GM12872 (cell line): ENCODE data around the gene FRRS1L.

ENCODE experiments used
- CTCF ChIP-seq: IDR thresholded peaks from 3 replicates; pipeline ENCODE4 v1.5.1; 2011; ENCODE audit warnings: low read depth, mild to moderate bottlenecking, low read length, moderate library complexity; ENCODE audit not compliant: insufficient read depth

The FRRS1L gene

GRCh38 chr9:109166771-109167601 is at the start of gene FRRS1L:
TSS of gene FRRS1L (minus strand) at chr9:109167249. CDS start at chr9:109167138, 111 bp downstream.
- no peak for TF ChIP-seq CTCF

- TF ChIP-seq CTCF, result no peak
These were observed 47.4 kb upstream of the FRRS1L start for GRCh38 chr9:109214414-109214813.

- no peak for TF ChIP-seq CTCF
These were observed 46.5 kb upstream of the FRRS1L start for GRCh38 chr9:109213285-109214121.

DNA sequence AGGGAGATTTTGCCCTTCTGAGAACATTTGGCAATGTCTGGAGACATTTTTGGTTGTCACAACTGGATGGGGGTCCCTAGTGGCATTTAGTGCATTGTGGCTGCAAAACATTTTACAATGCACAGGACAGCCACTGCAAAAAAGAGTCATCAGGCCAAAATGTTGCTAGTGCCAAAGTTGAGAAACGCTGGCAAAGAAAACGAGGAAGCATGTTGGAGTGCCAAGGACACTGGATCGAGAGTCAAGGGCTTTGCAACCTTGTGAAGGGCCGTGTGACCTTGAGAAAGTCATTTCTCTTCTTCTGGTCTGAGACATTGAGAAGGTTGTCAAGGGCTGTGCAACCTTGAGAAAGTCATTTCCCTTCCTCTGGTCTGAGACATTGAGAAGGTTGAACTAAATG is 45.7 kb upstream of the FRRS1L start:
- no peak for TF ChIP-seq CTCF

DNA sequence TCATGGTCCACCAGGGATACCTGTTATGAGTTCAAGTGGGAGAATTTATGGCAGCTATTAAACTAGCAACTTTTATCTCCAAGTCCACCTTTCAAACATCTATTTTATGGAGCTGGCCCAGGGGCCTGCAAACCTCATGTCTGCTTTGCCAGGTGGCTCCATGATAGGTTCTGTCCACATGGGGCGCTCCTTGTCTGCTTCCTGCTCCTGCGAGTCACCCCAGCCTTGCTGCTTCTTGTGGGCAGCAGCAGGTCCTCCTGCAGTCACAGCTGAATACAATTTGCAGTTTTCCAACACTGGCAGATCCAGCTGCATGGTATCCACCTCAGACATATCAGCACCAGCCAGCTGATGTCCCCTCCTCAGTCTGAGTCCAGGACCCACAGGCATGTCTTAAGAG is 39.6 kb upstream of the FRRS1L start:
- TF ChIP-seq CTCF, result no peak; the same call in 2 of the 3 replicates

DNA sequence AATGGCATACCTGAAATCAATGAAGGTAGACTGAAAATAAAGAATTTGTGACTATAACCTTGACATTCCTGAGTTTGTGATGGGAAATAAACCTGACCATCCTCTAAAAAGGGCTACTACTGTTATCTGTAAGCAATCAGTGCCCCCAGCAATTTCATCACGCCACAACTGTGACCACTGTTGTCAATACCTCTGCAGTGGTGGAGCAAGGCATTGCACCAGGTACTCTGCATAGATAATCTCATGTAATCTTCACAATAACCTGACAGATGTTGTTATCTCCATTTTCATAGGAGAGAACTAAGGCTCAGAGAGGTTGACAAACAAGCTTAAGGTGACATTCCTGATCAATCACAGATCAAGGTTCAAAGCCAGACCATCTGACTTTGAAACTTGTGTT is 38.5 kb upstream of the FRRS1L start:
- TF ChIP-seq CTCF, result no peak

GRCh38 chr9:109203761-109204360 is 36.8 kb upstream of the FRRS1L start:
- no peak for TF ChIP-seq CTCF
